CD4-positive, alpha-beta T cell treated with Interleukin-6 at 100 ng/mL for 8 hours (primary cell): ENCODE data around the gene SEC16B.

Experiments
- DNase-seq: peaks from one replicate; pipeline ENCODE4 v3.0.0-alpha.2; 2020; ENCODE audit warnings: mixed read lengths, low spot score

The SEC16B gene

GRCh38 chr1:177905686-177906085 is 64.2 kb downstream of the SEC16B start:
- no peak for DNase-seq

- no peak for DNase-seq
Measured at GRCh38 chr1:177902266-177902665, 67.6 kb downstream of the SEC16B start.

GRCh38 chr1:177897998-177898654 is 71.7 kb downstream of the SEC16B start:
- no peak for DNase-seq

- no peak for DNase-seq
Measured at GRCh38 chr1:177897281-177897997, 72.4 kb downstream of the SEC16B start.
